SH-SY5Y (cell line): ENCODE measurements around the gene ZNF530.

Source experiments
- GATA2 ChIP-seq: IDR thresholded peaks from 2 replicates; pipeline ENCODE4 v1.6.1; 2011; ENCODE audit warnings: mild to moderate bottlenecking, low read depth, low read length
- GATA3 ChIP-seq: IDR thresholded peaks from 2 replicates; pipeline ENCODE4 v1.6.1; 2011; ENCODE audit warnings: low read depth, mild to moderate bottlenecking, low read length, moderate library complexity

The ZNF530 gene

GRCh38 chr19:57599761-57600383 lies at the start of gene ZNF530:
ZNF530 (plus strand) TSS chr19:57599885; CDS start chr19:57604346, 4,461 bp downstream.
- TF ChIP-seq GATA2 (no peak), GATA3 (no peak)

DNA sequence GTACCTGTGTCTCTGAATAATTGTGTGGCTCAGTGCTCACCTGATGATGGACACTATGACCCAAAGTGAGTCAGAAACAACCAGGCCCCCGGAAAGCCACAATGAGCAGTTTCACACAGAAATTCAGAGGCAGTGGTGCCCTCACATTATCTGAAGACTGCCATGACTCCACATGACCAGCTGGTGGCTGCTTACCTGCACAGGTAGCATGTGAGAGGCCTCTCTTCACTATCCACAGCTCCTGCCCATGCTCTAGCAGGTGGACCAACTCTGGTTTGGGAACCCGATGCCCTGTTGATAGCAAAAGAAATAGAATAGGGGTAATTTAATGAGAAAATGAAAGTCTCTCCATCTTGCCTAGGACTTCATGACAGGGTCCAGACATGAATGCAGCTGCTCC lies 47.3 kb upstream of the ZNF530 start:
- TF ChIP-seq GATA2 (no peak), GATA3 (no peak)

DNA sequence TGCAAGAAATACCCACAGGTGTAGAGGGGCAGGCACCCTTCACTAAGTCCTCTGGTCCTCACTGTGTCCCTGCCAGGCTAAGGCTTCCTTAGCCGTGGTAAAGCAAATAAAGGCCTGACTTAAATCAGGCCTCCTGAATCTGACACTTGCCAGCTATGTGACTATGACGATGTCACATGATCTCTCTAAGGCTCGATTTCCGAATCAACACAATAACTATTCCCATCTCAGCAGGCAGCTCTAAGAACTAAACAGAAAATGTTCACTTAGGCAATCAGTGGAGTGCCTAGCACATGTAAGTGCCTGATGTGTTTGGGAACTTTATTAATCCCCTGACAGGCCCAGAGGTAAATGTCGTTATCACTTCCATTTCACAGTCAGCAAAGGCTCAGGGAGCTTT lies 42.0 kb upstream of the ZNF530 start:
- TF ChIP-seq GATA2: no peak
- TF ChIP-seq GATA3: no peak

DNA sequence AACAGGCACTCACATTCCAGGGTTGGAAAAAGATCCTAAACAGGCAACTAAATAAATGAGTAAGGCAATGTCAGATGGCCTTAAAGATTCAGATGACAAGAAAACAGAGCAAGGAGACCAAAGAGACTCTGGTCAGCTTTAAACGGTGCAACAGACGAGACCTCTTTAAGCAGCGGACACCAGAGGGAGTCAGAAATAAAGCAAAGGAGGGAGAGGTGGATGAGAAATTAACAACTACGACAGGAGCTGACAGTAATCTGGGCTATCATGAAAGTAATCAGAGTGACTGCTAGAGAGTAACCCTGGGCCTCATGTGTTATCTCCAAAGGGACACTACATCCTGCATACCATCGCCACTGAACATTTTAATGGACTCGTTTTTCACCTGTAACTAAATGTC lies 41.2 kb upstream of the ZNF530 start:
- TF ChIP-seq GATA2: no peak
- TF ChIP-seq GATA3: no peak

DNA sequence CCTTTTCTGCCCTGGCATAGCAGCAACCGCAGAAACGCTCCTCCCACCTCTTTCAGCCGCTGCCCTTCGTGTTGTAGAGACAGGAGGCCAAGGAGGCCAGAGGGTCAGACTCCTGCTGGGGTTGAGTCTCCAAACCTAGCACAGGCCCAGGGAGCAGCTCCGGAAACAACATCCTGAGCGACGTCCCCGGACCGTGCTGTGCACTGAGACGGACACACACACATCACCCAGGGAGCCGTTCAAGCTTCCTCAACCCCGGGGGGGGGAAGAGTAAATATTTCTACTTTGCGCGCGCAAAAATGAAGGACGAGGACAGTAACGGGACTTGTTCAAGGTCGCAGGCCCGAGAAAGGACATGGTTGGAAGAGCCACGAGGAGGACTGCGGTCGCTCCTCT lies 40.7 kb upstream of the ZNF530 start:
- no peak for TF ChIP-seq GATA3
- no peak for TF ChIP-seq GATA2

GRCh38 chr19:57559404-57560025 lies 40.2 kb upstream of the ZNF530 start, which contains the start of gene ZNF550:
ZNF550 (minus strand) TSS chr19:57559863; CDS start chr19:57559682, 181 bp downstream.
- no peak for TF ChIP-seq GATA3
- no peak for TF ChIP-seq GATA2

DNA sequence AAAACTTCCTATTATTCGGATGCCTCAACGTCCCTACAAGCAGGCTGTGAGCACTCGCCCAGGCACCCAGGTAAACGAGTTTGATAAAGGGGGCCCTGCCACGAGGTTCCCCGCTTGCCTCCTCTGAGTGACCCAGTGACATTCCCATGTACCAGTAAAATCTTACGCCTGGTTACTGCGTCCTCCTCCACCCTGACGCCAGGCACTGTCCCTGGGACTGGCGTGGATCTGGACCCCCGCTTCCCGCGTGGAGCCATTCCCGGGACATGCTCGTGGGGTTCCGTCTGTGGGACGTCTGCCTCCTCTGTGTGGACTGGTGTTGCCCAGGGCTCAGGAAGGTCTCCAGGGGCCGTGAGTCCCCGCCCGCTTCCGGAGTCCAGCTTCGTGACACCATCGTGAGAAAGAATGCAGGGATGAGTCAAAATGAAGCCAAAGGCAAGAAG lies 39.6 kb upstream of the ZNF530 start:
- TF ChIP-seq GATA3 (no peak), GATA2 (no peak)

GRCh38 chr19:57563547-57563946 lies 36.1 kb upstream of the ZNF530 start:
- TF ChIP-seq GATA3: no peak
- no peak for TF ChIP-seq GATA2

DNA sequence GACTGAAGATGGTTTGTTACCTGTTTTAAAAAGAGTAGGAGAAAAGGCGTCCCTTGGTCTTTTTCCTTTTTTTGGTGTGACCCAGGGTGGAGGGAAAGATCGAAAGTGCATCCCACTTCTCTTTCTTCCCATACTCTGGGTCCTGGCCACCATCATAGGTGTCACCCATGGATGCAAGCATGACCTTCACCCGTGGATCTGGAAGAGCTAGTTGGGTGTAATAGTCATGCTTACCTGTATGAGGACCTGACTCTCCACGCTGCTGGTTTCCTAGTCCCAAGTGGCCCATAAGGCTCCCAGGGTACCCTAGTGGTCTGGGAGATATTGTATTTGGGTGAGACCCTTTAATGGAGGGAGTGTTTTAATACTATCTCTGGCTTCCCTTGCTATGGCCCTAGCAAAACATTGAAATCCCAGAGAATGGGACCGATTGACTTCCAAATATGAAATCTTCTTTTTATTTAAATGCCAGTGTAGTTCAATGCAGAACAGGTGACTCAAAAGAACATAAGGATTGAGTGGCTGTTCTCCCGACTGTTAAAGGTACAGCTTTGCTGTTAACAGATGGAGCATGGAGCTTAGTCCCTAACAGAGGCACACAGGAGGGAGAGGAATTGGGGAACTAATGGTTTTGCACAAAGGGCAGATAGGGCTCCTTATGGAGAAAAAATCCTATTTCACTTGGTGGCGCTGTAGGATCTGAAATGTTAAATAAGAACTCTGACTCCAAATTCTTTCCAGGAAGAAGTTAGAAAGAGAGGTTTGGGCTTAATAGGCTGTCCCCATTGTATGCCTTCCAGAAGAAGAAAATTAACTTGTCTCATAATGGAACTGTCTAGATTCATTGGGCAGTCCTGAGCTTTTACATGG lies 33.1 kb upstream of the ZNF530 start:
- no peak for TF ChIP-seq GATA2

GRCh38 chr19:57570707-57571106 lies 29.0 kb upstream of the ZNF530 start:
- TF ChIP-seq GATA3 (no peak), GATA2 (no peak)

- TF ChIP-seq GATA3 (no peak), GATA2 (no peak)
Measured at GRCh38 chr19:57572415-57572947, 27.2 kb upstream of the ZNF530 start.

GRCh38 chr19:57576661-57577060 lies 23.0 kb upstream of the ZNF530 start:
- TF ChIP-seq GATA3: no peak
- TF ChIP-seq GATA2: no peak

- TF ChIP-seq GATA3 (no peak), GATA2 (no peak)
Measured at GRCh38 chr19:57578487-57579205, 21.0 kb upstream of the ZNF530 start, which contains the start of gene ZNF416. ZNF416 (minus strand) TSS chr19:57578911; CDS start chr19:57578704, 207 bp downstream.
